ENCODE data around the gene TSPAN6.

The TSPAN6 gene

GRCh38 chrX:100647095-100647494 is 10.5 kb upstream of the TSPAN6 start:
- no peak for DNase-seq (ENCODE audit: low read depth)

- no peak for DNase-seq (ENCODE audit: low read depth)
Measured at GRCh38 chrX:100645106-100645505, 8.5 kb upstream of the TSPAN6 start.

- no peak for DNase-seq (ENCODE audit: low read depth)
Measured at GRCh38 chrX:100643956-100644860, 7.6 kb upstream of the TSPAN6 start, which contains the start of gene SRPX2. TSS of gene SRPX2 (plus strand) at chrX:100644199. CDS start at chrX:100646323, 2,124 bp downstream.

- DNase-seq (ENCODE audit: low read depth): no peak
Measured at GRCh38 chrX:100643212-100643611, 6.6 kb upstream of the TSPAN6 start.

GRCh38 chrX:100642290-100642689 is 5.7 kb upstream of the TSPAN6 start:
- DNase-seq (ENCODE audit: low read depth): no peak

- DNase-seq (ENCODE audit: low read depth): no peak
Measured at GRCh38 chrX:100635989-100636320, 651 bp downstream of the TSPAN6 start.

- no peak for DNase-seq (ENCODE audit: low read depth)
Measured at GRCh38 chrX:100635040-100635439, 1.6 kb downstream of the TSPAN6 start.

GRCh38 chrX:100625985-100626491 is 10.6 kb downstream of the TSPAN6 start:
- DNase-seq (ENCODE audit: low read depth): no peak

GRCh38 chrX:100623001-100623400 is 13.6 kb downstream of the TSPAN6 start:
- no peak for DNase-seq (ENCODE audit: low read depth)

- no peak for DNase-seq (ENCODE audit: low read depth)
Measured at GRCh38 chrX:100615005-100615404, 21.6 kb downstream of the TSPAN6 start.

- no peak for DNase-seq (ENCODE audit: low read depth)
Measured at GRCh38 chrX:100611951-100612350, 24.7 kb downstream of the TSPAN6 start.

GRCh38 chrX:100609591-100609990 is 27.0 kb downstream of the TSPAN6 start:
- no peak for DNase-seq (ENCODE audit: low read depth)

GRCh38 chrX:100606753-100607152 is 29.9 kb downstream of the TSPAN6 start:
- no peak for DNase-seq (ENCODE audit: low read depth)

GRCh38 chrX:100600758-100601157 is 35.8 kb downstream of the TSPAN6 start:
- DNase-seq (ENCODE audit: low read depth): no peak

- DNase-seq (ENCODE audit: low read depth): no peak
Measured at GRCh38 chrX:100600340-100600739, 36.3 kb downstream of the TSPAN6 start.

GRCh38 chrX:100599456-100599855 is 37.1 kb downstream of the TSPAN6 start:
- no peak for DNase-seq (ENCODE audit: low read depth)

GRCh38 chrX:100596601-100597000 is 40.0 kb downstream of the TSPAN6 start:
- DNase-seq (ENCODE audit: low read depth): no peak

GRCh38 chrX:100593581-100593980 is 43.0 kb downstream of the TSPAN6 start:
- DNase-seq (ENCODE audit: low read depth): no peak

- no peak for DNase-seq (ENCODE audit: low read depth)
Measured at GRCh38 chrX:100593126-100593525, 43.5 kb downstream of the TSPAN6 start.

GRCh38 chrX:100591256-100592051 is 45.2 kb downstream of the TSPAN6 start:
- no peak for DNase-seq (ENCODE audit: low read depth)

- DNase-seq (ENCODE audit: low read depth): no peak
Measured at GRCh38 chrX:100587861-100588260, 48.7 kb downstream of the TSPAN6 start.

GRCh38 chrX:100586747-100587146 is 49.9 kb downstream of the TSPAN6 start:
- DNase-seq (ENCODE audit: low read depth): no peak

- DNase-seq (ENCODE audit: low read depth): no peak
Measured at GRCh38 chrX:100584611-100585010, 52.0 kb downstream of the TSPAN6 start, which contains the start of gene TNMD. TSS of gene TNMD (plus strand) at chrX:100584936. CDS start at chrX:100585019, 83 bp downstream.

Measured in activated gamma-delta T cell treated with anti-CD3 and anti-CD28 coated beads, Interleukin-2, amount 50 U/mL, for 16 hours (primary cell).